Left ventricle myocardium inferior (tissue), 1 donor: ENCODE measurements around the gene OR8D4. TPM values are rescaled to one million over a fixed set of nuclear protein-coding genes. Genes with fewer than 3 reads are reported as not detected.
"Not testable (repeated sequence)": the region's sequence is repeated elsewhere in the genome, so short reads cannot be mapped to it uniquely, and the experiment has no call there.

Experiments used
- DNase-seq: peaks from one replicate; pipeline ENCODE4 v3.0.0-alpha.2; 2020
- H3K27ac ChIP-seq: fragments of 200-600 bp; replicated peaks from 2 replicates; pipeline ENCODE4 v1.8.0; 2021
- H3K27me3 ChIP-seq: fragments of 200-600 bp; 2 replicates; pipeline ENCODE4 v1.8.0; 2021; ENCODE audit warnings: low read depth
- H3K36me3 ChIP-seq: fragments of 200-600 bp; 2 replicates; pipeline ENCODE4 v1.8.0; 2021
- H3K4me1 ChIP-seq: fragments of 200-600 bp; 2 replicates; pipeline ENCODE4 v1.8.0; 2021
- H3K4me3 ChIP-seq: fragments of 200-600 bp; 2 replicates; pipeline ENCODE4 v1.8.0; 2021; ENCODE audit warnings: mild to moderate bottlenecking, moderate library complexity
- H3K9me3 ChIP-seq: fragments of 200-600 bp; replicated peaks from 2 replicates; pipeline ENCODE4 v1.8.0; 2021
- CTCF ChIP-seq: fragments of 200-600 bp; IDR thresholded peaks from 2 replicates; pipeline ENCODE4 v1.8.0; 2021; ENCODE audit warnings: antibody characterized with exemption, mild to moderate bottlenecking, borderline replicate concordance
- intact Hi-C: fragments of 100-400 bp; cut with micrococcal nuclease; formaldehyde crosslinking; loops from one replicate; pipeline ENCODE4 v1.11.0; 2022
- long read RNA-seq: library from polyadenylated mRNA; unstranded; transcript quantifications from one replicate; pipeline ENCODE4 v2.0.0, GENCODE V29; 2021
- total RNA-seq: library from RNA; stranded (reverse); fragmentation: NEBNext Ultra II Directional; extraction: Animal tissue kit (Norgen Biotek cat#: 25700); gene quantifications from one replicate; pipeline ENCODE4 v1.2.1, GENCODE V29; 2021
- donor health status: DM: no; HTN: yes; CAD: no; lungs with severe emphysema.

OR8D4 gene
- total RNA-seq: not detected
- long read RNA-seq: 0 reads

- H3K4me1 ChIP-seq: no peaks in the 10 kb centered on the region
- no peaks in the 10 kb centered on the region for H3K27me3 ChIP-seq
- no peaks in the 10 kb centered on the region for H3K36me3 ChIP-seq
- intact Hi-C loops: no loop called here
- no peaks in the 10 kb centered on the region for H3K9me3 ChIP-seq
- DNase-seq: no peak
- no peak for TF ChIP-seq CTCF
- H3K4me3 ChIP-seq: no peak within 1 kb of the TSS
- no peak within 1 kb of the TSS for H3K27ac ChIP-seq
These were observed at the start of gene OR8D4 for GRCh38 chr11:123901867-123902266. OR8D4 (plus strand) TSS chr11:123902167; CDS start chr11:123906432, 4,265 bp downstream.

GRCh38 chr11:123852321-123852720 is 49.6 kb upstream of the OR8D4 start:
- TF ChIP-seq CTCF: no peak
- no peak for DNase-seq
- intact Hi-C loops: no loop called here
- H3K9me3 ChIP-seq: peaks cover 12% of the 10 kb centered on the region
- no peak overlapping the region for H3K27ac ChIP-seq
- H3K4me3 ChIP-seq: no peak overlapping the region
- no peaks in the 10 kb centered on the region for H3K27me3 ChIP-seq
- no peaks in the 10 kb centered on the region for H3K36me3 ChIP-seq
- no peaks in the 10 kb centered on the region for H3K4me1 ChIP-seq

GRCh38 chr11:123853038-123853437 is 48.9 kb upstream of the OR8D4 start:
- H3K27me3 ChIP-seq: no peaks in the 10 kb centered on the region
- no peak for TF ChIP-seq CTCF
- intact Hi-C loops: no loop called here
- no peaks in the 10 kb centered on the region for H3K36me3 ChIP-seq
- DNase-seq: no peak
- no peak overlapping the region for H3K27ac ChIP-seq
- H3K4me1 ChIP-seq: no peaks in the 10 kb centered on the region
- peaks cover 14% of the 10 kb centered on the region for H3K9me3 ChIP-seq
- no peak overlapping the region for H3K4me3 ChIP-seq

- H3K4me1 ChIP-seq: no peaks in the 10 kb centered on the region
- TF ChIP-seq CTCF: no peak
- H3K9me3 ChIP-seq: peaks cover 14% of the 10 kb centered on the region
- intact Hi-C loops: no loop called here
- H3K27me3 ChIP-seq: no peaks in the 10 kb centered on the region
- no peak for DNase-seq
- H3K27ac ChIP-seq: no peak overlapping the region
- no peaks in the 10 kb centered on the region for H3K36me3 ChIP-seq
- H3K4me3 ChIP-seq: no peak overlapping the region
These were observed 45.5 kb upstream of the OR8D4 start for GRCh38 chr11:123856444-123856843.

- no peak for TF ChIP-seq CTCF
- H3K9me3 ChIP-seq: peaks cover 14% of the 10 kb centered on the region
- H3K27me3 ChIP-seq: no peaks in the 10 kb centered on the region
- H3K4me3 ChIP-seq: no peak overlapping the region
- no peaks in the 10 kb centered on the region for H3K36me3 ChIP-seq
- no peak for DNase-seq
- no peaks in the 10 kb centered on the region for H3K4me1 ChIP-seq
- H3K27ac ChIP-seq: no peak overlapping the region
- intact Hi-C loops: no loop called here
These were observed 42.2 kb upstream of the OR8D4 start for GRCh38 chr11:123859731-123860130.

- H3K36me3 ChIP-seq, H3K27me3 ChIP-seq, DNase-seq, H3K9me3 ChIP-seq, H3K27ac ChIP-seq, intact Hi-C loops, H3K4me3 ChIP-seq, H3K4me1 ChIP-seq: not testable (repeated sequence)
These were observed 36.7 kb upstream of the OR8D4 start for GRCh38 chr11:123865293-123865692.

GRCh38 chr11:123867795-123868194 is 34.2 kb upstream of the OR8D4 start:
- H3K27ac ChIP-seq, H3K36me3 ChIP-seq, H3K4me3 ChIP-seq, H3K4me1 ChIP-seq, DNase-seq, H3K27me3 ChIP-seq, intact Hi-C loops, H3K9me3 ChIP-seq: not testable (repeated sequence)
